Activated CD8-positive, alpha-beta memory T cell treated with anti-CD3 and anti-CD28 coated beads for 1 hour (primary cell): ENCODE data around the gene PGBD4.
"Not testable (repeated sequence)": the region's sequence is repeated elsewhere in the genome, so short reads cannot be mapped to it uniquely, and the experiment has no call there.

ENCODE experiments used
- DNase-seq, 2 donors: peaks; one replicate each; pipeline ENCODE4 v3.0.0-alpha.2; 2020; ENCODE audit warnings: low read depth in 1 of 2; ENCODE audit errors: extremely low read depth in 1 of 2

The PGBD4 gene

DNA sequence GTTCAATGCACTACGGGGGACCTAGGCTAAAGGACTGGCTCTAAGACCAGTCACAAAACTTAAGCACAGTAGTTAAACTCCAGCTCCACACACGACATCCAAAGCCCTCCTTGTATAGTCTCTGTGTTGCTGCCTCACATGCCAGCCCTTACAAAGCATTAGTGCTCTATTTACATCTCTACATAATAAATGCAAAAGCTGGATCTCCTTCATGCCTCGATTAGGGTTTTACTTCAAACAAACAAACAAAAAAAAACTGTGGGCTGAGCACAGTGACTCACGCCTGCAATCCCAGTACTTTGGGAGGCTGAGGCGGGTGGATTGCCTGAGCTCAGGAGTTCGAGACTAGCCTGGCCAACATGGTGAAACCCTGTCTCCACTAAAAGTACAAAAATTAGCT lies 9.6 kb downstream of the PGBD4 start:
- no peak for DNase-seq

DNA sequence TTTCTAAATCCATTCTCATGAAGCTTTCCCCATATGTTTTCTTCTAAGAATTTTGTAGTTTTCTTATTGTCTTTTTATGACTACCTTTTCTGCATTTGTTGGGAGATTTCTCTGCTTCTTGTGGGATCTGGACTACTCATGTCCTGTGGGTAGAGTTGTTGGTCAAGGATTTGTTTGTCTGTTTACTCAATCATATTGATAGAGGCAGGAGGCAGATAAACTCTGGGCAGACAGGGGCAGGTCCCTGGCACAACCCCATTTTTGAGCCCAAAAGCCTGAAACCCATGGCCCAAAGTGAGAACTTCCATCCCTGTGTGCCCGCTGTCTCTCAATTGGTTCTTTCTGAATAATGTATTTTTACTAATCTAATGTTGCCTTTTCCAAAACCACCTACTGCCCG lies 12.3 kb downstream of the PGBD4 start:
- no peak for DNase-seq

DNA sequence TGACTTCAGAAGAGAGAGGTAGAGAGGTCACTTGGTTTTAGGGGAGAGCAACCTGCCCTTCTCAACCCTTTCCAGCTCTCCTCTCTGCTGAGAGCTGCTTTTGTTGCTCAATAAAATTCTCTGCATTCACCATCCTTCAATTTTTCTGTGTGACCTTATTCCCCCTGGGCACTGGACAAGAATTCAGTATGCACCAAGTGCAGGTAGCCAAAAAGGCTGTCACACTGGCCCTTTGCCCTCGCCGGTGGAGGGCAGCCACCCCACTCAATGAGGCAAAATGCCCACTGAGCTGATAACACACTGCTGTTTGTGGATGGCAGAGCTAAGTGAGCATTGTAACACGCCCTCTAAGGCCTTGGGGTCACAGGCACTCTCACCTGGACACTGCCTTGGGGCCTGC lies 12.9 kb downstream of the PGBD4 start:
- no peak for DNase-seq

DNA sequence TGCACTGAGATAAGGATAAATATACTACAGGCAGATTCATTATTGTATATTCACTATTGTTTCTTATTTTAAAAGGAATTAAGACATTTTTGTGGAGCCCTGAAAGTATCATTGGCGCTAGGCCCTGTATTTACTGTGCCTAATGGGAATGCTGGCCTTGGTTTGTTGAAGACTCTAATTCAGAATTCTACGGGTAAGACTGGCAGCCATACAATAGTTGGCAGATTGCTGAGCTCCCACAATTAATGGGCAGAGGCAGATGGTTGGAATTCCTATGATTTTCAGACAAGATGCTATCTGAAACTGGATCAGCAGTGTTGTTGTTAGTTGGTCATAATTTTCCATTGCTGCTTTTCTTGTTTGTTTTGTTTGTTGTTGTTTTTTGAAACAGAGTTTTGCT lies 14.7 kb downstream of the PGBD4 start:
- no peak for DNase-seq

DNA sequence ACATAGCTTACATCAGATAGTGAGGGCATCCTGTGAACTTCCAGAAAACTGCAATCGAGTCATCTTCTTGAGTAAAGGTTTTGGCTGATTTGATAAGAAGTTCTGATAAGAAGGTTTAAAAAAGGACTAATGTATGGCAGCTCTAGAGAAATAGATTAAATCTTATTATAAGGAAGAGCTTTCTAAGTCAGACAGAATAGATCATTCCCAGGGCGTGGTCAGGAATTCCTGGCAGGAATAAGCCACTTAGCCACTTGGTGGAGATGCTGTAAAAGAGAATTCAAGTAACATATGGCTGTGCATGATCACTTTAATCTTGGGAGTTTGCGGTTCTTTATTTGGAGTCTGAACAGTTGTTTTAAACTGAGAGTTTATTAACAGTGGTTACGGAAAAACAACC lies 17.4 kb downstream of the PGBD4 start:
- DNase-seq = no peak

DNA sequence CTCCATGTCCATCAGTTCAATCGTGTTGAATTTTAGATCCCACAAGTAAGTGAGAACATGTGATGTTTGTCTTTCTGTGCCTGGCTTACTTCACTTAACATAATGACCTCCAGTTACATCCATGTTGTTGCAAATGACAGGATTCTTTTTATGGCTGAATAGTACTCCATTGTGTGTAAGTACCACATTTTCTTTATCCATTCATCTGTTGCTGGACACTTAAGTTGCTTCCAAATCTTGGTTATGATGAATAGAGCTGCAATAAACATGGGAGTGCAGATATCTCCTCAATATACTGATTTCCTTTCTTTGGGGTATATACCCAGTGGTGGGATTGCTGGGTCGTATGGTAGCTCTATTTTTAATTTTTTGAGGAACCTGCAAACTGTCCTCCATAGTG lies 18.5 kb downstream of the PGBD4 start:
- DNase-seq = not testable (repeated sequence)

DNA sequence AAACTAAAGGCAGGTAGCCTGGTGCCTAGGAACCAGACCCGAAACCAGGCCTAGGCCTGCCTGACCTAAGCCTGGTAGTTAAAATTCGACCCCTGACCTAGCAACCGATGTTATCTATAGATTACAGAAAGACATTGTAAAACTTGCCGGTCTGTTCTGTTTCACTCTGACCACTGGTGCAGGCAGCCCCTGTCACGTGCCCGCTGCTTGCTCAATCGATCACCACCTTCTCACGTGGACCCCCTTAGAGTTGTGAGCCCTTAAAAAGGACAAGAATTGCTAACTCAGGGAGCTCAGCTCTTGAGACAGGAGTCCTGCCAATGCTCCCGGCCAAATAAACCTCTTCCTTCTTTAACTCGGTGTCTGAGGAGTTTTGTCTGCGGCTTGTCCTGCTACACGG lies 19.9 kb downstream of the PGBD4 start:
- DNase-seq = not testable (repeated sequence)

DNA sequence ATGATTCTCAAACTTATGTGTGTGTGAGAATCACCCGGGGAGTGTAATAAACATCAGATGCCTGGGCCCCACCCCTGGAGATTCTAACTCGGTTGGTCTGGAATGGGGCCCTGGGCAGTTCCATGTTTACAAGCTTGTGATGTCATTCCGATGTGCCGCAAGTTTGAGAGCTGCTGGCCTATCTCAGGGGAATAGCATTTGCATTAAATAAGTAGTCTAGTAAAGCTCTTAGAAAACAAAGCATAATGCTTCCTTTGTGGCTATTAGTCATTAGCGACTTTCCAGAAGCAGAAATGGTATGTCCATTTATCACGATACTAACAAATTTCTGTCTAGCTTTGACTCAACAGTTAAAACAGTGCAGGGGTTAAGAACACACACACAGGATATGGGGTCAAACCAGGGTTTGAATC lies 20.9 kb downstream of the PGBD4 start:
- no peak for DNase-seq

DNA sequence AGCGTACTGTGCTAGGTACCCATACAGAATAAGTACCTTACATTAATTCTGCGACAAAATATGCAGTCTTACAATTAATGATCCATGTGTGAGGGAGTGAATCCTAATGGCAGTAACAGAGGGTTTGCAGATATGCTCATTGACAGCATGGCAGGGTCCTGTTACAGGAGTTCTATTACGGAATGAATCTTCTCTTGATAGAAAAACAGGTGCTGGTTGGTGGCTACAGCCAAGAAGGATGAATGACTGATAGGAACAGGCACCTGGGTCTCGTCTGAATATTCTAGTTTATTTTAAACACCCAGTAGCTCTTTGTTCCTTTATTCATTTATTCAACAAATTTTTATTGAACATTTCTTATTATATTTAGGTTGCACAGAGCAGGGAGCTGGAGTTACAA lies 22.8 kb downstream of the PGBD4 start:
- DNase-seq = no peak

DNA sequence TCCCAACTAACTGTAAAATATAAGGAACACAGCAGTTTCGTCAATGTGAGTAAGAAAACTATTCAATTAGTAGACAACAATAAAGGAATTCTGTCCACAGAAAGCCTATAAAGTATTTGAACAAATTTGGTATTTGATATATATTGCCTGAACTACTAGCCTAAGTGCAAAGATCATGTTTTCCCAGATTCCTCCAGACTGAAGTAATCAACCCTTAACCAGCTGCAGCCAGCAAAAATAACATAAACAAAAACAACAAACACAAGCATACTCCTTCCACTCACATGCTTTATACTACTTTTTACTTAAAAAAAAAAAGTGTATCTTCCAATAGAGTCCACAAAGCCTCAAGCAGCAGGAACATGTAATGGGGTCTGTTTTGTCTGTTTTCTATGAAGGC lies 24.1 kb downstream of the PGBD4 start:
- DNase-seq = no peak

DNA sequence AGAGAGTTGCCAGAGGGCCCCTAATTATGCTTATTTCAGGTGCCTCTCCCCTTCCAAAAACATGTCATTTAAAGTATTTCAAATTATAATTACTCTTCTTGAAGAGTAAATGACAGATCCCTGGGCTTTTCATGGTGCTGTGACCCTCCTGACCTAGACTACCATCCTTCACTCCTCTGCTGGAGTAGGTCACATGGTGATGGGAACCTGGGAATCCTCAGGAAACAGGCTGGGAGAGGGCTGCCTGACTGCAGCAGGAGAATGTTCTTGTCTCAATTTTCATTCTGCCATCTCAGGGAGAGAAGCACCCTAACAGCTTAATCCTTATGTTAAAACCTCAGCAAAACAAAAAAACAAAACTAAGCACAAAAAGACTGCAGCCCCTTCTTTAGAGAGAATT lies 24.6 kb downstream of the PGBD4 start:
- DNase-seq = no peak

DNA sequence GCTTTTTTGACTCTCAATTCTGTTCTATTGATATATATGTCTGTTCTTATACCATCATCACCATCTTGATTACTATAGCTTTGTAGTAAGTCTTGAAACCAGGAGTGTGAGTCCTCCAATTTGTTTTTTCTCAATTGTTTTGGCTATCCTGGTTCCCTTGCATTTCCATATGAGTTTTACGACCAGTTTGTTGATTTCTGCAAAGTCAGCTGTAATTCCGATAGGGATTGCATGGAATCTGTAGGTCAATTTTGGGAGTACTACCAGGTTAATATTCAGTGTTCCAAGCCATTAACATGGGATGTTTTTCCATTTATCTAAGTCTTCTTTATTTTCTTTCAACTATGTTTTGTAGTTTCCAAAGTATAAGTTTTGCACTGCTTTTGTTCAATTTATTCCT lies 27.0 kb downstream of the PGBD4 start:
- no peak for DNase-seq

DNA sequence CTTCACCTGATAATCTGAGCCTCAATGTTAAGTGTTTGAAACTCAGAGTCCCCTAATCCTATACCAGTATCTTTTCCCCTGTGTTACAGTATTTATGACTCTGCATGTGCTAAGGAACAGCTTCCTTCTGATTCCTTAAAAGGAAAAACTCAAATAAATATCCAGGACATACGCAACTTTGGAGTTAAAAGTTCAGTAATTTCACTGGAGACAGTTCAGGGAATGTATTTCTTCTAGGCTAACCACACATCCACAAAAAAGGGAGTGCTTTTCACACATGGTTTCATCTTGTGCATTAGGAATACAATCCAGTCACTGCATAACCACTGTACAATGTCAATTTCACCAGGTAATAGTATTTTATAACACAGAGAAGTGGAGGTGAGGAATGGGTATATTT lies 31.0 kb downstream of the PGBD4 start:
- no peak for DNase-seq

DNA sequence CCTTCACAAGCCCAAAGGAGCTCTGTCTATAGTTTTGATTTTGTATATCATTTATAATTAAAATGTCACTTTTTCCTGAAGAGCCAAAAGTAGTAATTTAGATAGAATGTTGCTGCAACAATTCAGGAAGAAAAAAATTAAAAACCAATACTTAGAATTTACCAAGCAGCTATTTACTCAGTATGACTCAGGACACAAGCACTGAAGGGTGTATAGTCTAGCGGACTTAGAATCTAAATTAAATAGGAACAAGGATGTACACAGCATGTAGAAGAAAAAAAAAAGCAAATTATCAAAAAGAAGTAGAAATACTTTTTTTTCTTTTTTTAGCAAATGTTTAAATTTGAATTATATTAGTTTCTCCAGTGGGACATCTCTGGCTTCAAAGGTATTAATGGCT lies 31.6 kb downstream of the PGBD4 start:
- no peak for DNase-seq

DNA sequence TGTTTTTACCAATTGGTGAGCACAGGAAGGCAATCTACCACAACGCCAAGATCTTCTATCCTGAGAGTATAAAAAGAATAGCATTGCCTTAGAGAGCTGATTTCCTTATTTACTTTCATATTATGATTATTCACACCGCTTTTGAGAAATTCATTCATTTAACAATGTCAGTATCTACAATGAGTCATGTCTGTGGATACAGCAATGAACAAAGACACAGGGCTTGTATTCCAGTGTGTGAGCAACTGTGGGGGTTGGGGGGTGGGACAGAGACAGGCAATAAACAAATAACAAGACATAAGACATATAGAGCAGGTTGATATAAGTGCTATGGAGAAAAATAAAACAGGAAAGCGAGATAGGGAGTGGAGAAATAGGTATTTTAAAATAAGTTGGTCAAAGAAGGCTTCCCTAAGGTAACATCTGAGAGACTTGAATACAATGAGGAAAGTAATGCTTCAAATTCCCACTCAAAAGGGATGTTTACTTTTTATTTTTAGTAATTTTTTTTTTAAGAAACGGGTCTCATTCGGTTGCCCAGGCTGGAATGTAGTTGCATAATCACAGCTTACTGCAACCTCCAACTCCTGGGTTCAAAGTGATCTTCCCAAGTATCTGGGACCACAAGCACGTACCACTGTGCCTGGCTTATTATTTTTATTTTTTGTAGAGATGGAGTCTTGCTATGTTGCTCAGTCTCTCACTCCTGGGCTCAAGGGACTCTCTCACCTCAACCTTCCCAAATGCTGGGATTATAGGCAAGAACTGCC lies 45.7 kb downstream of the PGBD4 start:
- DNase-seq = no peak

DNA sequence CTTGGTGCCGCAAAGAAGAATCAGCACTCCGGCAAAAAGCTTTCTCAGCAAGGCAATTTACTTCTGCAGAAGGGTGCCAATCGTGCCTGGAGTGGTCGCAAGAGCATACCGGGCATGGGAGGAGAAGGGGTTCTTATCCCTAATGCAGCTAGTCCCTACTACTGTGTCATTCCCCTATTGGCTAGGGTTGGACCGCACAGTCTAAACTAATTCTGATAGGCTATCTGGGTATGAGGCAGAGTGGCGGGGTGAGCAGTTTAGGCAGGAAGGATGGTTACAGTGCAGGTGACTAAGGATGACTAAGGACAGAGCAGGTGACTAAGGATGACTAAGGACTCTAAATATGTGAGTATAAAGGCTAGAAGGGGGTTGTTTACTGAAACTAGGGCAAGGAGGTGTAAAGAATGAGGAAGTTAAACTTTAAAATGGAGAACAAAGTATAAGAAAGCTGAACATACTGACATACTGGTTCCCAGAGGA lies 52.9 kb downstream of the PGBD4 start:
- no peak for DNase-seq

DNA sequence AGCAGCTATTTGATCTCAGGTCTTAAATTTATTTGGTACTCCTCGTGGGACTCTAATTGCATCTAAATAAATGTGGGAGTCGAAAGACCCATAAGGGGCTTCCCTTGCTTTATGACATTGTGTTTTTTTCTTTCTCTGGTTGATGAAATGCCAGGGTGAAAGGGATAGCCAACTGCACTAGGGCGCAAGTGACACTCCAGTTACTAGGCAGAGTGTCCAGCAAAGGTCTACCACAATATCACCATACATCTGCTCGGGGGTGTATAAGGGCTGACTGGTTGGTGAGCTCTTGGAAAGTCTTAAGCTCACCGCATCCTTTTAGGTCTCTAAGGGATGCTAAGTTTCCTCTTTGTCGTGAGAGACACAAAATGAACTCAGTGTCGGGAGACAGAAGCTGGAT lies 54.0 kb downstream of the PGBD4 start:
- DNase-seq = no peak
